Astrocyte (in vitro differentiated cells and primary cell): Measurements from ENCODE around the gene AP3B2. TPM values are rescaled to one million over a fixed set of nuclear protein-coding genes. Genes with fewer than 3 reads are reported as not detected.

Experiments used
- DNase-seq: peaks from one replicate; pipeline ENCODE4 v3.0.0-alpha.2; 2010; ENCODE audit warnings: low read depth
- FAIRE-seq: peaks from 2 replicates; lab custom pipeline; 2011; peaks lifted over from hg19 to GRCh38; lab: Jason Lieb, UNC
- H2AFZ ChIP-seq: 2 replicates; pipeline ENCODE4 v1.6.0; 2012; ENCODE audit warnings: low read depth, low read length, inconsistent platforms
- H3K27ac ChIP-seq: 2 replicates; pipeline ENCODE4 v1.5.1; 2011; ENCODE audit warnings: low read depth, low read length, inconsistent platforms
- H3K27me3 ChIP-seq: 2 replicates; pipeline ENCODE4 v1.6.0; 2011; ENCODE audit warnings: low read length, inconsistent platforms; ENCODE audit not compliant: insufficient read depth
- H3K36me3 ChIP-seq: 2 replicates; pipeline ENCODE4 v1.5.1; 2011; ENCODE audit warnings: low read length, inconsistent platforms; ENCODE audit not compliant: insufficient read depth
- H3K4me1 ChIP-seq: 2 replicates; pipeline ENCODE4 v1.5.1; 2011; ENCODE audit warnings: low read length, inconsistent platforms; ENCODE audit not compliant: insufficient read depth
- H3K4me2 ChIP-seq: 2 replicates; pipeline ENCODE4 v1.6.0; 2012; ENCODE audit warnings: low read length, inconsistent platforms
- H3K4me3 ChIP-seq: 2 replicates; pipeline ENCODE4 v1.5.1; 2011; ENCODE audit warnings: low read depth, mild to moderate bottlenecking, low read length, inconsistent platforms; ENCODE audit not compliant: insufficient read depth
- H3K79me2 ChIP-seq: 2 replicates; pipeline ENCODE4 v1.6.0; 2012; ENCODE audit warnings: mild to moderate bottlenecking, low read length, inconsistent platforms; ENCODE audit not compliant: insufficient read depth
- H3K9ac ChIP-seq: 2 replicates; pipeline ENCODE4 v1.6.0; 2012; ENCODE audit warnings: mild to moderate bottlenecking, low read length, inconsistent platforms
- H3K9me3 ChIP-seq: 2 replicates; pipeline ENCODE4 v1.5.1; 2012; ENCODE audit warnings: low read depth, mild to moderate bottlenecking, low read length, inconsistent platforms; ENCODE audit not compliant: insufficient read depth
- H4K20me1 ChIP-seq: 2 replicates; pipeline ENCODE4 v1.6.0; 2012; ENCODE audit warnings: low read length, inconsistent platforms; ENCODE audit not compliant: insufficient read depth
- H3K27ac Mint-ChIP-seq: one replicate; pipeline ENCODE4 v1.8.0; 2021; ENCODE audit warnings: mild to moderate bottlenecking, mixed read lengths; ENCODE audit not compliant: unreplicated experiment
- H3K27me3 Mint-ChIP-seq: one replicate; pipeline ENCODE4 v1.8.0; 2021; ENCODE audit warnings: low read depth, mixed read lengths; ENCODE audit not compliant: unreplicated experiment
- H3K36me3 Mint-ChIP-seq: one replicate; pipeline ENCODE4 v1.8.0; 2021; ENCODE audit warnings: low read depth, mixed read lengths; ENCODE audit not compliant: unreplicated experiment
- H3K4me1 Mint-ChIP-seq: one replicate; pipeline ENCODE4 v1.8.0; 2021; ENCODE audit warnings: low read depth, mixed read lengths; ENCODE audit not compliant: unreplicated experiment
- H3K4me3 Mint-ChIP-seq: one replicate; pipeline ENCODE4 v1.8.0; 2021; ENCODE audit warnings: mild to moderate bottlenecking, moderate library complexity, mixed read lengths; ENCODE audit not compliant: unreplicated experiment
- H3K9me3 Mint-ChIP-seq: one replicate; pipeline ENCODE4 v1.8.0; 2021; ENCODE audit warnings: mild to moderate bottlenecking, mixed read lengths; ENCODE audit not compliant: unreplicated experiment
- EZH2 ChIP-seq: IDR thresholded peaks from 2 replicates; pipeline ENCODE4 v1.6.1; 2012; ENCODE audit warnings: mild to moderate bottlenecking, low read length, inconsistent platforms; ENCODE audit not compliant: insufficient read depth
- total RNA-seq: library from RNA; stranded (reverse); gene quantifications from 2 replicates; pipeline ENCODE4 v1.2.1, GENCODE V29; 2021
- TF ChIP-seq, protein P1 (sequence below): IDR thresholded peaks from 2 replicates; pipeline ENCODE4 v1.5.1; 2011; ENCODE audit warnings: low read depth, mild to moderate bottlenecking, inconsistent platforms, low read length, moderate library complexity; ENCODE audit not compliant: insufficient read depth

The AP3B2 gene
- total RNA-seq, 1 donor from 2014 or later: 7.2 TPM

DNA sequence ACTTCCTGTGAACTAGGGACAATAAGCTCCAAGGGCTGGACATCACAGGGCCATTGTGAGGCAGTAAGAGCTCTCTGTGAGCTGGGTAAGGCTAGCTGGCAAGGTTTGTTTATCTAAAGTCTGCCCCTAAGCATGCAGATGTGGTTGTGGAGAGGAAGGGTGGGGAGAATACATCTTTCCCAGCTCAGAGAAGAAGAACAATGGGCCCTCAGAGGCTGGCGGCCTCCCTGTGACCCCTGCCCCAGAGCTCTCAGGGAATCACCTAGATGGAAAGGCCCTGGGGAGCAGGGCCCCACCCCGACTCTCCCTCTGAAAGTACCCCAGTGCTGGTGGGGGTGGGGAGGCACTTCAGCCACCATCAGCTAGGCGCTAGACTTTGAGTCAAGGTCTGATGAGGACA lies 4.3 kb upstream of the AP3B2 start:
- TF ChIP-seq EZH2: no peak
- TF ChIP-seq, protein P1, sequence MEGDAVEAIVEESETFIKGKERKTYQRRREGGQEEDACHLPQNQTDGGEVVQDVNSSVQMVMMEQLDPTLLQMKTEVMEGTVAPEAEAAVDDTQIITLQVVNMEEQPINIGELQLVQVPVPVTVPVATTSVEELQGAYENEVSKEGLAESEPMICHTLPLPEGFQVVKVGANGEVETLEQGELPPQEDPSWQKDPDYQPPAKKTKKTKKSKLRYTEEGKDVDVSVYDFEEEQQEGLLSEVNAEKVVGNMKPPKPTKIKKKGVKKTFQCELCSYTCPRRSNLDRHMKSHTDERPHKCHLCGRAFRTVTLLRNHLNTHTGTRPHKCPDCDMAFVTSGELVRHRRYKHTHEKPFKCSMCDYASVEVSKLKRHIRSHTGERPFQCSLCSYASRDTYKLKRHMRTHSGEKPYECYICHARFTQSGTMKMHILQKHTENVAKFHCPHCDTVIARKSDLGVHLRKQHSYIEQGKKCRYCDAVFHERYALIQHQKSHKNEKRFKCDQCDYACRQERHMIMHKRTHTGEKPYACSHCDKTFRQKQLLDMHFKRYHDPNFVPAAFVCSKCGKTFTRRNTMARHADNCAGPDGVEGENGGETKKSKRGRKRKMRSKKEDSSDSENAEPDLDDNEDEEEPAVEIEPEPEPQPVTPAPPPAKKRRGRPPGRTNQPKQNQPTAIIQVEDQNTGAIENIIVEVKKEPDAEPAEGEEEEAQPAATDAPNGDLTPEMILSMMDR: no peak
- H3K9me3 Mint-ChIP-seq: peaks cover 7% of the 10 kb centered on the region
- Histone ChIP-seq H4K20me1 (peaks cover under 1% of the 10 kb centered on the region), H3K4me1 (peaks cover 7% of the 10 kb centered on the region), H3K9ac (no peak overlapping the region), H2AFZ (no peak overlapping the region), H3K36me3 (no peaks in the 10 kb centered on the region), H3K79me2 (no peaks in the 10 kb centered on the region), H3K27ac (no peak overlapping the region), H3K27me3 (peaks cover 3% of the 10 kb centered on the region), H3K4me3 (no peak overlapping the region), H3K9me3 (no peaks in the 10 kb centered on the region), H3K4me2 (no peak overlapping the region)
- H3K4me1 Mint-ChIP-seq: peaks cover 2% of the 10 kb centered on the region
- FAIRE-seq: no peak
- no peaks in the 10 kb centered on the region for H3K36me3 Mint-ChIP-seq
- no peak for DNase-seq
- peaks cover 23% of the 10 kb centered on the region for H3K27me3 Mint-ChIP-seq
- no peak overlapping the region for H3K27ac Mint-ChIP-seq
- no peak overlapping the region for H3K4me3 Mint-ChIP-seq

DNA sequence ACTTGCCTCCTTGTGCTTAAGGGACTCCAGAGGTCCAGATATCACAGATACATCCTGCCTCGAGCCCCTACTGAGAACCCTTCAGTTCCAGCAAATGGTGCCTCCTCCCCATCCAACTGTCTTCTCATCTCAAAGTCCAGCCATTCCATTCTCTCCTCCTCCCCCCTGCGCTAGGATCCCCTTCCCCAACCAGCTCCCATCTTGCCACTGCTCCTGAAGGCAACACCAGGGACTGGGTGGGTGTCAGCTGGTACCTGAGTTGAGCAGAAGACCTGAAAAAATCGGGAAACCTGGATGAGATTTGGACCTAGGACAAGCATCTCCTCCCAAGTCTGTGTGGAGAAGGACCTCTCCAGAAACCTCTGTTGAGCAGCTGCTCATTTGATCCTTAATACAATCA lies 2.4 kb upstream of the AP3B2 start:
- Histone ChIP-seq H3K9me3 (no peaks in the 10 kb centered on the region), H3K79me2 (no peaks in the 10 kb centered on the region), H3K9ac (no peak overlapping the region), H3K36me3 (no peaks in the 10 kb centered on the region), H3K4me3 (no peak overlapping the region), H4K20me1 (peaks cover 4% of the 10 kb centered on the region), H2AFZ (no peak overlapping the region), H3K27ac (no peak overlapping the region), H3K4me2 (no peak overlapping the region), H3K4me1 (peaks cover 7% of the 10 kb centered on the region), H3K27me3 (peaks cover 3% of the 10 kb centered on the region)
- H3K9me3 Mint-ChIP-seq: peaks cover 7% of the 10 kb centered on the region
- H3K27ac Mint-ChIP-seq: no peak overlapping the region
- no peak for DNase-seq
- no peak for FAIRE-seq
- peaks cover 2% of the 10 kb centered on the region for H3K4me1 Mint-ChIP-seq
- TF ChIP-seq, protein P1: no peak
- TF ChIP-seq EZH2: no peak
- no peak overlapping the region for H3K4me3 Mint-ChIP-seq
- peaks cover 21% of the 10 kb centered on the region for H3K27me3 Mint-ChIP-seq
- H3K36me3 Mint-ChIP-seq: no peaks in the 10 kb centered on the region

DNA sequence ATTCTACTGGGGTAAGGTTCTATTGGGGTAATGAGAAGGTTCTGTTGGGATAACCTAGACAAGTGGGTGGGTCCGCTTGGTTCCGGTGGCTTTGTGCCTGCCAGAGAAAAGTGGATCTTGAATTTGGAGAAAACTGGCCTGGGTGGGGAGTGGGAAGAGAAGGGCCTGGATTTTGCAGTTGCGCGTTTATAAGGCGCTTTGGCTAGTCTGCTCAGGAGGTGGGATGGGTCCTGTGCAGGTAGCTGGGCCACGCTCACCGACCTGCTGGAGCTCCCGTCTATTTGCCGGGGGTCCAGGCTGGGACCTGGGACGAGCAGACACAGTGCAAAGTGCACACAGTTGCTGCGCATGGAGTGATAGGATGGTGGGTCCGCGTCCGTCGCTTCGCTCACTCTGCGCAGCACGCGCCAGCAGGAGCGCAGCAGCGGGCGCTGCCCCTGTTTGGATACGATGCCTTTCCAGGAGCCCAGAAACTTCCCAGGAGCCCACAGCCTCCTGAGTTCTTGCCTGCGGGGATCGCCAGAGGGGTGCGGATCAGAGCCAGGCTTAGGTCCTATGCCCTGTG lies 1.3 kb upstream of the AP3B2 start:
- peaks cover 21% of the 10 kb centered on the region for H3K27me3 Mint-ChIP-seq
- Histone ChIP-seq H3K36me3 (no peaks in the 10 kb centered on the region), H3K4me3 (no peak overlapping the region), H2AFZ (no peak overlapping the region), H3K4me1 (peaks cover 7% of the 10 kb centered on the region), H3K27ac (no peak overlapping the region), H3K9ac (no peak overlapping the region), H3K4me2 (no peak overlapping the region), H3K79me2 (no peaks in the 10 kb centered on the region), H3K27me3 (peaks cover 3% of the 10 kb centered on the region), H3K9me3 (no peaks in the 10 kb centered on the region), H4K20me1 (peaks cover 4% of the 10 kb centered on the region)
- no peak for TF ChIP-seq EZH2
- TF ChIP-seq, protein P1: no peak
- no peak overlapping the region for H3K27ac Mint-ChIP-seq
- H3K4me3 Mint-ChIP-seq: peak overlapping the region; percentile 83
- FAIRE-seq: no peak
- no peak for DNase-seq
- peaks cover 4% of the 10 kb centered on the region for H3K9me3 Mint-ChIP-seq
- no peaks in the 10 kb centered on the region for H3K36me3 Mint-ChIP-seq
- peaks cover 2% of the 10 kb centered on the region for H3K4me1 Mint-ChIP-seq
